Raji (cell line): ENCODE results near the gene NRG3.

Source experiments
- POLR2A ChIP-seq: IDR thresholded peaks from 2 replicates; pipeline ENCODE4 v1.6.1; 2011; ENCODE audit warnings: low read depth, low read length, control low read depth; ENCODE audit not compliant: insufficient read depth

NRG3 gene

GRCh38 chr10:82661701-82662100, 786.7 kb downstream of the NRG3 start:
- TF ChIP-seq POLR2A: no peak

GRCh38 chr10:82668221-82668895, 793.4 kb downstream of the NRG3 start:
- TF ChIP-seq POLR2A: no peak

GRCh38 chr10:82674036-82674435, 799.0 kb downstream of the NRG3 start:
- no peak for TF ChIP-seq POLR2A

- TF ChIP-seq POLR2A: no peak
Measured at GRCh38 chr10:82680608-82681007, 805.6 kb downstream of the NRG3 start.

GRCh38 chr10:82683945-82684344, 809.0 kb downstream of the NRG3 start:
- no peak for TF ChIP-seq POLR2A

DNA sequence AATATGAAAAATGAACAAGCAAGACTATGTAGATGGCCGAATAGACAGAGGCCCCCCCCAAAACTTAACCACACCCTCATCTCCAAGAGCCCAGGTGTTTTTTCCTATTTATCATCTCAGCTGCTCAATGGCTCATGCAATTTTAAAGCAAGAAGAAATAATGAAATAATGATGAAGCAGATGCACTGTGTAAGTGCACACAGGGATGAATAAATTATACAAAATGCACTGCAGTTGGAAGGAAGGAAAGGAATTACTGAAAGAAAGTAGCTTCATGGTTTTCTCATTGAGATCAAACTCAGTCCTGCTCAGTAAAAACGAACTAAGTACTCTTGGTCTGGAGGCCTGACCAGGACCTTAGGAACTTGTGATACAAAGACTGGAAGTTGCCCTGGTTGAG, 810.1 kb downstream of the NRG3 start:
- TF ChIP-seq POLR2A: no peak

DNA sequence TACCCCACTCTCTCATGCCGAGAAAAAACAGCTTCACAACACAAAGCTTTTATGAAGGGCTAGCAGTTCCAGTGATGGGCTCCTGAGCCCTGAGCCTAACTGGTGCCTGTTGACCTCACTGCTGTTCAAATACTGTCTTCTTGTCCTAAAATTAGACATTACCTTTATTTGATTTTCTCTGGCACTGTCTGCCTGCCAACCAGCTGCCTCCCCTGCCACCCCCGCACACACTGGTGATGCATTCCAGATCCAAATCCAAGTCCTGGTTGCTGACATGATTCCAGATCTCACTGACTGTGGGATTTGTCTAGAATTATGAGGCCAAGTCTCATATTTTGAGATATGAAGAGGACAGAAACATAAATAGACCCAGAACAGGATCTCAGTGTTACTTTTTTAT, 816.2 kb downstream of the NRG3 start:
- no peak for TF ChIP-seq POLR2A

GRCh38 chr10:82692458-82692857, 817.5 kb downstream of the NRG3 start:
- TF ChIP-seq POLR2A: no peak

- no peak for TF ChIP-seq POLR2A
Measured at GRCh38 chr10:82721831-82722230, 846.8 kb downstream of the NRG3 start.

GRCh38 chr10:82722273-82722672, 847.3 kb downstream of the NRG3 start:
- no peak for TF ChIP-seq POLR2A

DNA sequence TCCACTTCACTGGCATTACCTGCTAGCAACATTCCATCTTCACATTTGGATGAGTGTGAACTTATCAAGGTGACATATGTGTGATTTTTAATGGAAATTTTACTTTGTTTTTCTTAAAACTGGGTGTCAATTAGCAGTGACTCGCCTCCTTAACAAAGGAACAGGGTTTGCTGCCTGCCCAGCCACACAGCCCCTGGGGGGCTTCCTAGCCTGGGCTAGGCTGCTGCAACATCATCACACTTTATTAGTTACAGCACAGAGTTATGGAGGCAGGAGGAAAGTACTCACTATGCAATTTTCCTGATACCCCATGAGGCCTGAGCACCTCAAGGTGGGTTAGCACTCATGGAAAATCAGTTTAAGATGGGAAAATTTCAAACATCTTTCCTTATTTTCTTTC, 861.3 kb downstream of the NRG3 start:
- no peak for TF ChIP-seq POLR2A

- no peak for TF ChIP-seq POLR2A
Measured at GRCh38 chr10:82737549-82737948, 862.6 kb downstream of the NRG3 start.

DNA sequence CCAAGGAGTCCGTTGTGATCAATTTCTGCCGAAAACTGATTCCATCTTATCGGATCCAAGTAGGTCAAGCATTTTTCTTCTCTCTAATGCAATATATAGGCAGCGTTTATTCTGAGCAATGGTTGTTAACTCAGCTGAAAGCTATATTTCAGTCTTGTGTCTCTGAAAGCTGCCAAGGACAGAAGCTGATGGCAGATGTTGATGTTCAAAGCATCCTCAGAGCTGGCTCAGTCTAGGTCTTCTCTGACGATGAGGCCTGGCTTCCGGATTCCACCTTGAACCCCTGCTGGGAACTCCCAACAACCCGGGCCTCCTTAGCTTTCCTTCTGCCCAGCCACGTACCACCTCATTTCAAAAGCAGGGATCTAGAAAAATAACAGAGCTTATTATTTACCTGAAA, 863.6 kb downstream of the NRG3 start:
- TF ChIP-seq POLR2A: no peak

DNA sequence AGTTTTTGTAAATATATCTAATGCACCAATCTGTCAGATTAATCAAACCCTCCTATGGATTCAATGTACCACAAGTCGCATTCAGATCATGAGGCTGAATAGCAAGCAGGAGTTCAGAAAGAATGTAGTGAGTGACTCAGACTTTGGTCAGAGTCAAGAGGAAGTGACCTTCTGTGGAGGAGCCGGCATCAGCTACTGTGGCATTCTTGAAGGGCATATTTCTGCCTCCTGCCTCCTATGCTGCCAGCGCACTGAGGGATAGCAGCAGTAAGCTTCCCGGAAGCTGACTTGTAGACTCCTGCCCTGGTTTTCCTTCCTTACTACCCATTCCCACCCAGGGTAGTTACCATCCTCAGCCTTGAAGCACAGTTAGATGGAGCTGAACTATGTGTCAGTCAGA, 867.5 kb downstream of the NRG3 start:
- no peak for TF ChIP-seq POLR2A

DNA sequence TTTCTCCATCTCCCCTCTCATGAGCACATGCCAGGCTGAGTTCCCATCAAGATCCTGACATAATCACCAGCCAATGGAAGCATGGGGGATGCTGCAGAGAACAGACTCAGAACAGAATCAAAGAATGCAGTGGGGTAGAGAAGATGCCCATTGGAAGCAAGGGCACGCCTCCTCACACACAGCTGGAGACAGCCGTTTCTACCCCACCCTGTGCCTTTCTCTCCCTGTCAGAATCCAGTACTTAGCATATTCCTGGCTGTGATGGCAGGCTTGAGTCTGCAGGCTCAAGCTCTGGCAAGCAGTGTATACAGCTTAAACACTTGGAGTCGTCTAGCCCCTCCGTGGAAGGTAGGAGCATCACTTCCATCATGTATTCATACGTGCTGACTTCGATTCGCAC, 867.9 kb downstream of the NRG3 start:
- TF ChIP-seq POLR2A: no peak

GRCh38 chr10:82750538-82750937, 875.5 kb downstream of the NRG3 start:
- TF ChIP-seq POLR2A: no peak

- no peak for TF ChIP-seq POLR2A
Measured at GRCh38 chr10:82757397-82757796, 882.4 kb downstream of the NRG3 start.
